Brain microvascular endothelial cell (primary cell): ENCODE measurements around the gene MAD1L1.

Source experiments
- DNase-seq: peaks from one replicate; pipeline ENCODE4 v3.0.0-alpha.2; 2020
- H3K27ac ChIP-seq: fragments of 250-450 bp; sonication (Bioruptor Pico); 2 replicates; pipeline ENCODE4 v1.5.1; 2020; ENCODE audit warnings: mild to moderate bottlenecking, moderate library complexity
- H3K27me3 ChIP-seq: fragments of 250-450 bp; sonication (Bioruptor Pico); replicated peaks from 2 replicates; pipeline ENCODE4 v1.5.1; 2020; ENCODE audit warnings: mild to moderate bottlenecking
- H3K36me3 ChIP-seq: fragments of 250-450 bp; sonication (Bioruptor Pico); replicated peaks from 2 replicates; pipeline ENCODE4 v1.5.1; 2020; ENCODE audit warnings: mild to moderate bottlenecking
- H3K4me3 ChIP-seq: 2 replicates; pipeline ENCODE4 v1.5.1; 2011; ENCODE audit warnings: low read depth, mild to moderate bottlenecking, control low read depth, low read length, moderate library complexity
- in situ Hi-C: cut with HindIII; loops from 2 replicates; pipeline ENCODE4 v1.10.0; 2017; ENCODE audit warnings: low sequenced_read_pairs, low pct_ligation_motif_present
- TF ChIP-seq, protein P1 (sequence below): IDR thresholded peaks from 2 replicates; pipeline ENCODE4 v1.5.1; 2011; ENCODE audit warnings: low read depth, mild to moderate bottlenecking, moderate library complexity, low read length, control low read depth, inconsistent platforms; ENCODE audit errors: missing control alignments

The MAD1L1 gene

GRCh38 chr7:2108501-2109250, 124.1 kb downstream of the MAD1L1 start:
- in situ Hi-C loops: no loop called here
- TF ChIP-seq, protein P1, sequence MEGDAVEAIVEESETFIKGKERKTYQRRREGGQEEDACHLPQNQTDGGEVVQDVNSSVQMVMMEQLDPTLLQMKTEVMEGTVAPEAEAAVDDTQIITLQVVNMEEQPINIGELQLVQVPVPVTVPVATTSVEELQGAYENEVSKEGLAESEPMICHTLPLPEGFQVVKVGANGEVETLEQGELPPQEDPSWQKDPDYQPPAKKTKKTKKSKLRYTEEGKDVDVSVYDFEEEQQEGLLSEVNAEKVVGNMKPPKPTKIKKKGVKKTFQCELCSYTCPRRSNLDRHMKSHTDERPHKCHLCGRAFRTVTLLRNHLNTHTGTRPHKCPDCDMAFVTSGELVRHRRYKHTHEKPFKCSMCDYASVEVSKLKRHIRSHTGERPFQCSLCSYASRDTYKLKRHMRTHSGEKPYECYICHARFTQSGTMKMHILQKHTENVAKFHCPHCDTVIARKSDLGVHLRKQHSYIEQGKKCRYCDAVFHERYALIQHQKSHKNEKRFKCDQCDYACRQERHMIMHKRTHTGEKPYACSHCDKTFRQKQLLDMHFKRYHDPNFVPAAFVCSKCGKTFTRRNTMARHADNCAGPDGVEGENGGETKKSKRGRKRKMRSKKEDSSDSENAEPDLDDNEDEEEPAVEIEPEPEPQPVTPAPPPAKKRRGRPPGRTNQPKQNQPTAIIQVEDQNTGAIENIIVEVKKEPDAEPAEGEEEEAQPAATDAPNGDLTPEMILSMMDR: peak; percentile 42
- H3K4me3 ChIP-seq: no peak overlapping the region
- H3K36me3 ChIP-seq: no peaks in the 10 kb centered on the region
- DNase-seq: no peak
- H3K27me3 ChIP-seq: no peaks in the 10 kb centered on the region
- H3K27ac ChIP-seq: peak overlapping the region; percentile 86

DNA sequence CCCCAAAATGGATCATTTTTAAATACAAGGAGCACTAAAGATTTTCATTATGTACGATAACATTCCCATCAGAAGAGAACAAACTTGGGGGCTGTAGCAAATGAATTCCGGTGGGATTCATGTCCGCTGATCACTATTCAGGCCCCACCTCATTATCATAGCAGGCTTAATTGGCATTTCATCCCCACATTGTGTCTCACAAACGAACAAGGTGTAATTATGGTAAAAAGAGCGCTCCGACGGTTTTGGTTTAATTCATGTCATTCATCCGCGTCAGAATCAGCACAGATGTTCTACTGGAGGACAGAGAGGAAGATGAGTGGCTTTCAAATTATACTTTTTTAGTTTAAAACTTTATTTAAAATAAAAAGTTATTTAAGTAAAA, 124.7 kb downstream of the MAD1L1 start:
- Histone ChIP-seq H3K36me3 (no peaks in the 10 kb centered on the region), H3K4me3 (no peak overlapping the region), H3K27me3 (no peaks in the 10 kb centered on the region), H3K27ac (no peak overlapping the region)
- no peak for DNase-seq
- in situ Hi-C loops: no loop called here
- TF ChIP-seq, protein P1: no peak

GRCh38 chr7:2107386-2108070, 125.2 kb downstream of the MAD1L1 start:
- TF ChIP-seq, protein P1: no peak

DNA sequence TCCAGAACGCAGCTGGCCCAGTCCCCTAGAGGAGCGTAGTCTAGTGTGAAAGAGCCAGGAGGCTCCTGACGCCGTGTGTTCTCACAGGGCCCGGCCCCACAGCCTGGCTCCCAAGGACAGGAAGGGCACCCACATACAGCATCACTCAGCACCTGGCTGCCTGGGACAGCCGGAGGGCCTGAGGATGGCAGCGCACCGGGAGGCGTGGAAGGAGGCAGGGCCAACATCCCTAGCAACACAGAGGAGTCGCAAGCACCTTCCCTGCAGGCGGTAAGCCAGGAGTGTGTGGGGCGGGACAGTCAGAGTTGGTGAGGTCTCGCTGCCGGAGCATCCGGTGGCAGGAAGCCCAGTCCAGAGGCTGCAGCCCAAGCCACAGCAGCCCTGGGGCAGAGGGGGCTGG, 125.8 kb downstream of the MAD1L1 start:
- Histone ChIP-seq H3K27ac (no peak overlapping the region), H3K4me3 (no peak overlapping the region), H3K36me3 (no peaks in the 10 kb centered on the region), H3K27me3 (no peaks in the 10 kb centered on the region)
- peak; percentile 20 for DNase-seq
- TF ChIP-seq, protein P1: no peak
- in situ Hi-C loops: no loop called here

More at GRCh38 chr7:2107386-2108070, 125.2 kb downstream of the MAD1L1 start:
- no peaks in the 10 kb centered on the region for H3K36me3 ChIP-seq
- in situ Hi-C loops: no loop called here
- H3K27ac ChIP-seq: peak overlapping the region; percentile 21
- no peak overlapping the region for H3K4me3 ChIP-seq
- H3K27me3 ChIP-seq: no peaks in the 10 kb centered on the region
- peak; percentile 18 for DNase-seq

DNA sequence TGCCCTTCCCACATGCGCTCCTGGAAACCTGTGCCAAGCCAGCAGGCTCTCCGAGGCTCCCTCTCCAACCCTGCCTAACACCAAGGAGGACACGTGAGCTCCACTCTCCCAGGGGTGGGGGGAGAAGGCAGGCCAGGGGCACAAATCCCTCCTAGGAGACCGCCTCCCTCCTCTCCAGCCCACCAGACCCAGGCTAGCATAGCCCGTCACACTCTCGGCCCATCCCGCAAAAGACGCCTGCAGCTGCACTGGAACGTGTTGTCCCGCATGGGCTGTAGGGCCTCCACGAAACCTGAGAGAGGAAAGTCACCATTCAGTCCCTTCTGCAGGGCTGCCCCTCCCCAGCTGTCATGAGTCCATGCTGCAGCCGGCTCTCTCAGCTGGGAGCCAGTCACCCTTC, 126.3 kb downstream of the MAD1L1 start:
- TF ChIP-seq, protein P1: no peak
- DNase-seq: no peak
- no peak overlapping the region for H3K27ac ChIP-seq
- no peak overlapping the region for H3K4me3 ChIP-seq
- no peaks in the 10 kb centered on the region for H3K27me3 ChIP-seq
- in situ Hi-C loops: no loop called here
- H3K36me3 ChIP-seq: no peaks in the 10 kb centered on the region

DNA sequence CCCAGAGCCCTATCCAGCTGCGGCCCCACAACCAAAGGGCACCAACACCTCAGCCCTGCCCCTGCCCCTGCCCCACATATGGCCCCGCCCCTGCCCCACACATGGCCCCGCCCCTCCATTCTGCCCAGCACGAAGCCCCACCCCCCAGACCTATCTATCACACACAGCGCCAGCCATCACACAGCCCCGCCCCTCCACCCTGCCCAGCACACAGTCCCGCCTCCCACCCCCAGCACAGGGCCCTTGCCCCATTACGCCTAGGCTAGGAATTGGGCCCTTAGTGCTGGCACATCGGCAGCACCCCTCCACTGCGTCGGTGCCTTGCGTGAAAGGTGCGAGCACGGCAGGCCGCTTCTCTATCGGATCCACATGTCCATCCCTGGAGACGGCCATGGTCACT, 126.8 kb downstream of the MAD1L1 start:
- TF ChIP-seq, protein P1: no peak
- H3K36me3 ChIP-seq: no peaks in the 10 kb centered on the region
- no peak overlapping the region for H3K27ac ChIP-seq
- H3K4me3 ChIP-seq: no peak overlapping the region
- no peak for DNase-seq
- in situ Hi-C loops: no loop called here
- H3K27me3 ChIP-seq: no peaks in the 10 kb centered on the region
